Measurements from ENCODE around the gene ADGRF3. TPM values are rescaled to one million over a fixed set of nuclear protein-coding genes. Genes with fewer than 3 reads are reported as not detected.
"Not testable (repeated sequence)": the region's sequence is repeated elsewhere in the genome, so short reads cannot be mapped to it uniquely, and the experiment has no call there.

The ADGRF3 gene
- total and polyA plus RNA-seq, 2 of the 8 experiments (the other 6 are each of a cell fraction or from before 2014, with no cell fraction given): 0.54 to 0.69 TPM

DNA sequence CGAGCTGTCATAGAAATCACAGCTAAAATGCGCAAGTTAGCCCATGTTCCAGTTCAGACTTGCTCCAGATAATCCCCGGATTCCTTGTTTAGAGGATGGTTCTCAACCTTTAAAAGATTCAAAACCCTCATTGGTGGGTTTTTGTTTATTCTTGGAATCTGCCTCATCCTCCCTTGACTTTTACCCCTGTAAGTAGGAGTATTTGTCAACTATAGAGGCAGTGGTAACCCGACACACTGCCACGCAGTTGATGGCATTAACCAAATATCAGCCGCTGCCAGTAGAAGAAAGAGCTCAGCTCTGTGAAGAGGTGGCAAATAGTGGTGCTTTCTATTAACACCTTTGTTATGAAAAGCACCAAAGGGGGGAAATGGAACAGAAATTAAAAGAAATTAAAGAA, 41.0 kb downstream of the ADGRF3 start (continued):
- TF ChIP-seq, protein P1, sequence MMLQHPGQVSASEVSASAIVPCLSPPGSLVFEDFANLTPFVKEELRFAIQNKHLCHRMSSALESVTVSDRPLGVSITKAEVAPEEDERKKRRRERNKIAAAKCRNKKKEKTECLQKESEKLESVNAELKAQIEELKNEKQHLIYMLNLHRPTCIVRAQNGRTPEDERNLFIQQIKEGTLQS (IDR thresholded peaks at IDR 0.05; ENCODE audit: insufficient read depth, low read depth, low read length): no peak
- no peak for TF ChIP-seq RBBP5 (IDR thresholded peaks at IDR 0.05; ENCODE audit: borderline replicate concordance, low read depth, low read length)
- no peak for TF ChIP-seq EGR1 (IDR thresholded peaks at IDR 0.05; ENCODE audit: borderline replicate concordance, low read depth, low read length)
- TF ChIP-seq SP4 (IDR thresholded peaks at IDR 0.05; ENCODE audit: low read length): no peak
- TF ChIP-seq ASH2L (IDR thresholded peaks at IDR 0.05; ENCODE audit: low read length): no peak

DNA sequence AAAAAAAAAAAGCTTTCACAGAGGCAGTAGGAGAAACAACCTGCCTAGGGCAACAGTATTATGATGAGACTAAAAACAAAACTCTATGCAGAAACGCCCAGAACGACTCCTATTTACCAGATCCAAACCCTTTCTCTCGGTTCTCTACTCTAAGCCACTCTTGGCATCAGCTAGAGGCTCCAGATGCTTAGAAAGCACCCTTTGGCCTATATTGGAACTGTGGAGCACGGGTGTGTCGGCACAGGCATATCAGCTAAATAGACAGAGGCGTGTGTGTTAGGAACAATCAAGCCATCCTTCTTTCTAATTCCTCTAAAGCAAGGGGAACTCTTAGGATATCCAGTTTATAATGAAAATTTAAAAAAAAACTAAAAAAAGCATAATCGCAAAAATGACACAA, 41.5 kb downstream of the ADGRF3 start:
- H4K8ac ChIP-seq (ENCODE audit: extremely low read depth, insufficient read depth, low read length); H2BK5ac ChIP-seq (ENCODE audit: low read depth, low read length); H2BK15ac ChIP-seq (ENCODE audit: low read length); H2AFZ ChIP-seq (ENCODE audit: low read length); H3K23me2 ChIP-seq (ENCODE audit: low read depth, low read length); H4K5ac ChIP-seq (ENCODE audit: insufficient read length, low read depth, low read length); H3K56ac ChIP-seq (replicated peaks; ENCODE audit: insufficient read length, low read depth, low read length); H3K9ac ChIP-seq (replicated peaks in 1 of 4; ENCODE audit: extremely low read depth in 1 of 4, low read depth in 3 of 4, low read length in 3 of 4); H3K79me1 ChIP-seq (ENCODE audit: low read depth, low read length); H2BK12ac ChIP-seq (ENCODE audit: low read depth, low read length); H3K18ac ChIP-seq (ENCODE audit: extremely low read depth, low read length); H4K91ac ChIP-seq (replicated peaks; ENCODE audit: insufficient read length, low read length); H3K36me3 ChIP-seq (ENCODE audit: control insufficient read depth in 2 of 4, insufficient read depth in 4 of 4, low read length in 3 of 4); H3K23ac ChIP-seq (ENCODE audit: insufficient read length); H3K27ac ChIP-seq (ENCODE audit: low read depth, low read length); H3K4me3 ChIP-seq (ENCODE audit: extremely low read depth in 1 of 4, insufficient read depth in 2 of 4, low read depth in 3 of 4, low read length in 4 of 4); H3K4me2 ChIP-seq (ENCODE audit: insufficient read depth in 1 of 2, low read depth in 2 of 2, low read length in 2 of 2); H3K4ac ChIP-seq (replicated peaks; ENCODE audit: insufficient read length, low read depth, low read length); H2BK20ac ChIP-seq (ENCODE audit: low read length); H3K27me3 ChIP-seq (replicated peaks in 1 of 4; ENCODE audit: control insufficient read depth in 3 of 4, extremely low read depth in 1 of 4, insufficient read depth in 3 of 4, low read length in 3 of 4); H2AK5ac ChIP-seq (ENCODE audit: low read depth, low read length); H3K14ac ChIP-seq (ENCODE audit: insufficient read length); FAIRE-seq; H3K9me3 ChIP-seq (ENCODE audit: insufficient read depth in 2 of 2, low read depth in 1 of 2, low read length in 1 of 2); DNase-seq (ENCODE audit: low read depth in 1 of 2, low spot score in 2 of 2); H4K20me1 ChIP-seq (replicated peaks in 1 of 2; ENCODE audit: control insufficient read depth in 1 of 2, insufficient read depth in 2 of 2, low read length in 2 of 2); H2BK120ac ChIP-seq (replicated peaks; ENCODE audit: low read depth, low read length): not testable (repeated sequence)
- POLR2A ChIA-PET (ENCODE audit: partially characterized antibody): interaction anchor here (0.6 to 0.9 kb wide), 2 partner anchors 61 to 76 kb away, joined by 3 read pairs; partner anchors contain the start of gene HADHA
- WGBS, 2 experiments (ENCODE audit: extremely low coverage in 1 of 2, insufficient coverage in 1 of 2, insufficient read length in 1 of 2, insufficient replicate concordance in 2 of 2, low coverage in 1 of 2, low lambda C conversion rate in 2 of 2, missing lambda C conversion rate in 1 of 2): 88% methylated on average over 7 of the region's 7 CpGs; no CpG with 5 or more reads in 1 of the 2 experiments
- CTCF ChIA-PET (ENCODE audit: partially characterized antibody): interaction anchor here (1.0 to 4.0 kb wide), 8 partner anchors 8 to 99 kb away, joined by 3 to 19 read pairs (median 4); no protein-coding TSS in a partner anchor
- H3K79me2 ChIP-seq (ENCODE audit: control insufficient read depth in 1 of 2, insufficient read depth in 2 of 2, low read length in 2 of 2): peaks cover 0 to 12% of the 10 kb centered on the region in 2 experiments; a peak in 2 of 4 replicates
- peaks cover 8 to 13% (median 10%) of the 10 kb centered on the region in 4 experiments; a peak in 6 of 7 replicates for H3K4me1 ChIP-seq (replicated peaks in 1 of 4; ENCODE audit: control insufficient read depth in 3 of 4, insufficient read depth in 4 of 4, low read length in 3 of 4)
